H1 (cell line): ENCODE measurements around the gene CSNK1D. TPM values are rescaled to one million over a fixed set of nuclear protein-coding genes. Genes with fewer than 3 reads are reported as not detected.

ENCODE experiments used
- CTCF ChIA-PET: fragments of 300-600 bp; sonication (Branson Sonifier 250); formaldehyde crosslinking; loops from one replicate; lab custom pipeline; 2021; ENCODE audit not compliant: partially characterized antibody; lab: Charles Lee
- POLR2A ChIA-PET: fragments of 300-600 bp; sonication (Branson Sonifier 250); formaldehyde crosslinking; loops from one replicate; lab custom pipeline; 2021; ENCODE audit warnings: inconsistent platforms; ENCODE audit not compliant: partially characterized antibody; lab: Charles Lee
- DNase-seq, 2 experiments: peaks; one replicate each; pipeline versions ENCODE4 v3.0.0 to v3.0.0-alpha.2; 2010 to 2022; ENCODE audit warnings: low spot score in 2 of 2, low read depth in 1 of 2, mixed read lengths in 1 of 2
- FAIRE-seq: peaks from 2 replicates; lab custom pipeline; 2011; peaks lifted over from hg19 to GRCh38; lab: Jason Lieb, UNC
- H2AFZ ChIP-seq: 2 replicates; pipeline ENCODE4 v1.8.1; 2012; ENCODE audit warnings: low read length, inconsistent platforms
- H2AK5ac ChIP-seq: 2 replicates; pipeline ENCODE4 v1.6.1; 2013; ENCODE audit warnings: low read depth, low read length
- H2BK120ac ChIP-seq: replicated peaks from 2 replicates; pipeline ENCODE3; 2013; ENCODE audit warnings: low read depth, low read length, inconsistent platforms
- H2BK12ac ChIP-seq: 2 replicates; pipeline ENCODE4 v1.6.1; 2013; ENCODE audit warnings: low read depth, low read length
- H2BK15ac ChIP-seq: 2 replicates; pipeline ENCODE4 v1.6.1; 2013; ENCODE audit warnings: low read length
- H2BK20ac ChIP-seq: 2 replicates; pipeline ENCODE4 v1.6.1; 2013; ENCODE audit warnings: low read length
- H2BK5ac ChIP-seq: 2 replicates; pipeline ENCODE4 v1.6.1; 2013; ENCODE audit warnings: low read depth, low read length
- H3K14ac ChIP-seq: 2 replicates; pipeline ENCODE4 v1.6.1; 2013; ENCODE audit warnings: inconsistent platforms; ENCODE audit not compliant: insufficient read length
- H3K18ac ChIP-seq: 2 replicates; pipeline ENCODE4 v1.6.1; 2013; ENCODE audit warnings: low read length; ENCODE audit errors: extremely low read depth
- H3K23ac ChIP-seq: 2 replicates; pipeline ENCODE4 v1.6.1; 2013; ENCODE audit warnings: inconsistent platforms; ENCODE audit not compliant: insufficient read length
- H3K23me2 ChIP-seq: 2 replicates; pipeline ENCODE4 v1.6.1; 2013; ENCODE audit warnings: low read depth, low read length
- H3K27ac ChIP-seq: 2 replicates; pipeline ENCODE4 v1.6.1; 2011; ENCODE audit warnings: low read depth, low read length, inconsistent platforms
- H3K27me3 ChIP-seq, 4 experiments: replicated peaks in 1 of 4; 1 replicate in 1 of 4; 2 replicates in 3 of 4; pipeline versions ENCODE4 v1.6.1 to v1.8.1; 2011 to 2013; ENCODE audit warnings: low read length in 3 of 4, mild to moderate bottlenecking in 3 of 4, inconsistent platforms in 2 of 4, mixed read lengths in 2 of 4, moderate library complexity in 1 of 4; ENCODE audit not compliant: control insufficient read depth in 3 of 4, insufficient read depth in 3 of 4; ENCODE audit errors: extremely low read depth in 1 of 4
- H3K36me3 ChIP-seq, 4 experiments: 2 replicates each; pipeline versions ENCODE4 v1.6.1 to v1.8.1; 2011 to 2013; ENCODE audit warnings: mild to moderate bottlenecking in 4 of 4, low read length in 3 of 4, moderate library complexity in 2 of 4, control low read depth in 1 of 4, inconsistent platforms in 1 of 4; ENCODE audit not compliant: insufficient read depth in 4 of 4, control insufficient read depth in 2 of 4
- H3K4ac ChIP-seq: replicated peaks from 2 replicates; pipeline ENCODE3; 2013; ENCODE audit warnings: low read length, low read depth, mixed read lengths, inconsistent platforms; ENCODE audit not compliant: insufficient read length
- H3K4me1 ChIP-seq, 4 experiments: replicated peaks in 1 of 4; 1 replicate in 1 of 4; 2 replicates in 3 of 4; pipeline versions ENCODE4 v1.6.1 to v1.8.1; 2011 to 2013; ENCODE audit warnings: low read length in 3 of 4, inconsistent platforms in 2 of 4, mixed read lengths in 1 of 4; ENCODE audit not compliant: insufficient read depth in 4 of 4, control insufficient read depth in 3 of 4
- H3K4me2 ChIP-seq, 2 experiments: 2 replicates each; pipeline versions ENCODE4 v1.6.1 to v1.8.1; 2011 to 2013; ENCODE audit warnings: low read depth in 2 of 2, low read length in 2 of 2, control low read depth in 1 of 2, inconsistent platforms in 1 of 2, mild to moderate bottlenecking in 1 of 2; ENCODE audit not compliant: insufficient read depth in 1 of 2
- H3K4me3 ChIP-seq, 4 experiments: fragments of 200-600, 300-600 bp in 1 of 4; sonication (generic), shearing (Covaris generic), sonication (Bioruptor Twin) in 1 of 4; 2 replicates each; pipeline versions ENCODE4 v1.5.1 to v1.8.1; 2011 to 2016; ENCODE audit warnings: low read length in 4 of 4, low read depth in 3 of 4, control low read depth in 2 of 4, inconsistent platforms in 2 of 4, mild to moderate bottlenecking in 2 of 4, mixed read lengths in 1 of 4, moderate library complexity in 1 of 4; ENCODE audit not compliant: insufficient read depth in 2 of 4; ENCODE audit errors: extremely low read depth in 1 of 4
- H3K56ac ChIP-seq: replicated peaks from 2 replicates; pipeline ENCODE3; 2013; ENCODE audit warnings: low read depth, mild to moderate bottlenecking, mixed read lengths, low read length, inconsistent platforms; ENCODE audit not compliant: insufficient read length
- H3K79me1 ChIP-seq: 2 replicates; pipeline ENCODE4 v1.6.1; 2013; ENCODE audit warnings: low read depth, low read length, control low read depth
- H3K79me2 ChIP-seq, 2 experiments: 2 replicates each; pipeline versions ENCODE4 v1.6.1 to v1.8.1; 2012 to 2013; ENCODE audit warnings: low read length in 2 of 2, mild to moderate bottlenecking in 2 of 2, inconsistent platforms in 1 of 2; ENCODE audit not compliant: insufficient read depth in 2 of 2, control insufficient read depth in 1 of 2
- H3K9ac ChIP-seq, 4 experiments: replicated peaks in 1 of 4; 1 replicate in 1 of 4; 2 replicates in 3 of 4; pipeline versions ENCODE4 v1.6.1 to v1.8.1; 2011 to 2013; ENCODE audit warnings: low read depth in 3 of 4, low read length in 3 of 4, control low read depth in 2 of 4, mild to moderate bottlenecking in 2 of 4, moderate library complexity in 2 of 4, inconsistent platforms in 1 of 4; ENCODE audit errors: extremely low read depth in 1 of 4
- H3K9me3 ChIP-seq, 2 experiments: 2 replicates each; pipeline versions ENCODE4 v1.6.1 to v1.8.1; 2012 to 2013; ENCODE audit warnings: mild to moderate bottlenecking in 2 of 2, moderate library complexity in 2 of 2, control low read depth in 1 of 2, inconsistent platforms in 1 of 2, low read depth in 1 of 2, low read length in 1 of 2, mixed read lengths in 1 of 2; ENCODE audit not compliant: insufficient read depth in 2 of 2
- H4K20me1 ChIP-seq, 2 experiments: replicated peaks in 1 of 2; 2 replicates each; pipeline versions ENCODE3 to v1.8.1; 2011 to 2013; ENCODE audit warnings: inconsistent platforms in 2 of 2, low read length in 2 of 2, mild to moderate bottlenecking in 1 of 2; ENCODE audit not compliant: insufficient read depth in 2 of 2, control insufficient read depth in 1 of 2
- H4K5ac ChIP-seq: 2 replicates; pipeline ENCODE4 v1.6.1; 2013; ENCODE audit warnings: low read length, low read depth, mixed read lengths, inconsistent platforms; ENCODE audit not compliant: insufficient read length
- H4K8ac ChIP-seq: 2 replicates; pipeline ENCODE4 v1.8.0; 2013; ENCODE audit warnings: mild to moderate bottlenecking, moderate library complexity, low read length, inconsistent platforms; ENCODE audit not compliant: insufficient read depth; ENCODE audit errors: extremely low read depth
- H4K91ac ChIP-seq: replicated peaks from 2 replicates; pipeline ENCODE3; 2013; ENCODE audit warnings: low read length, mixed read lengths, inconsistent platforms; ENCODE audit not compliant: insufficient read length
- HDAC2 ChIP-seq, 2 experiments: fragments of 300-600 bp in 1 of 2; sonication (generic) in 1 of 2; IDR thresholded peaks; 2 replicates each; pipeline ENCODE4 v1.6.1; 2011 to 2012; ENCODE audit warnings: low read depth in 2 of 2, low read length in 2 of 2, mild to moderate bottlenecking in 2 of 2, moderate library complexity in 2 of 2, borderline replicate concordance in 1 of 2, inconsistent platforms in 1 of 2
- MAFK ChIP-seq: IDR thresholded peaks from 2 replicates; pipeline ENCODE4 v1.6.1; 2012; ENCODE audit warnings: low read depth, mild to moderate bottlenecking, improper control_type of control experiment, low read length
- POLR2A ChIP-seq, 2 experiments: IDR thresholded peaks; 1 replicate in 1 of 2; 2 replicates in 1 of 2; pipeline ENCODE4 v1.6.1; 2011; ENCODE audit warnings: low read depth in 2 of 2, low read length in 2 of 2, mild to moderate bottlenecking in 2 of 2; ENCODE audit errors: control extremely low read depth in 1 of 2
- SP4 ChIP-seq: IDR thresholded peaks from 2 replicates; pipeline ENCODE4 v1.6.1; 2012; ENCODE audit warnings: low read length, inconsistent platforms
- YY1 ChIP-seq: IDR thresholded peaks from 2 replicates; pipeline ENCODE4 v1.6.1; 2011; ENCODE audit warnings: low read depth, mild to moderate bottlenecking, low read length
- WGBS, 2 experiments: shearing (Covaris generic) in 1 of 2; methylation state at CpG; one replicate each; pipeline versions ENCODE4 v1.1.6 to v1.1.7; 2013 to 2015; ENCODE audit warnings: low lambda C conversion rate in 2 of 2, mixed read lengths in 2 of 2, inconsistent platforms in 1 of 2, low coverage in 1 of 2, missing lambda C conversion rate in 1 of 2; ENCODE audit not compliant: insufficient replicate concordance in 2 of 2, insufficient coverage in 1 of 2, insufficient read length in 1 of 2; ENCODE audit errors: extremely low coverage in 1 of 2, missing lambda C conversion rate in 1 of 2; 5-methylcytosine and 5-hydroxymethylcytosine counted together
- polyA plus RNA-seq, 7 experiments: library from polyadenylated mRNA; depleted of rRNA in 3 of 7; stranded (reverse) in 5 of 7; unstranded in 2 of 7; fragments of >200 nt in 5 of 7; fragments of 200-250 nt in 2 of 7; gene quantifications; 1 replicate in 5 of 7; 2 replicates in 1 of 7; 4 replicates in 1 of 7; pipeline versions ENCODE4 v1.2.1 to v1.2.3, GENCODE V29; 2011 to 2013; ENCODE audit warnings: missing spikeins in 2 of 7, mixed read lengths in 2 of 7
- total RNA-seq: library from RNA; stranded (reverse); fragmentation: NEBNext Ultra II Directional; extraction: Animal tissue kit (Norgen Biotek cat#: 25700); gene quantifications from 2 replicates; pipeline ENCODE4 v1.2.1, GENCODE V29; 2021
- TF ChIP-seq, protein P1 (sequence below), 3 experiments: IDR thresholded peaks; 1 replicate in 2 of 3; 2 replicates in 1 of 3; pipeline versions ENCODE4 v1.5.1 to v1.6.1; 2011; ENCODE audit warnings: low read length in 3 of 3, mild to moderate bottlenecking in 3 of 3, inconsistent platforms in 2 of 3, low read depth in 1 of 3, moderate library complexity in 1 of 3; ENCODE audit not compliant: insufficient read depth in 1 of 3; ENCODE audit errors: control extremely low read depth in 1 of 3
- TF ChIP-seq, protein P2 (sequence below): IDR thresholded peaks from 2 replicates; pipeline ENCODE4 v1.6.1; 2012; ENCODE audit warnings: inconsistent platforms

The CSNK1D gene
- total and polyA plus RNA-seq, 2 of the 8 experiments (the other 6 are each of a cell fraction or from before 2014, with no cell fraction given) = 73.5 to 103 TPM

DNA sequence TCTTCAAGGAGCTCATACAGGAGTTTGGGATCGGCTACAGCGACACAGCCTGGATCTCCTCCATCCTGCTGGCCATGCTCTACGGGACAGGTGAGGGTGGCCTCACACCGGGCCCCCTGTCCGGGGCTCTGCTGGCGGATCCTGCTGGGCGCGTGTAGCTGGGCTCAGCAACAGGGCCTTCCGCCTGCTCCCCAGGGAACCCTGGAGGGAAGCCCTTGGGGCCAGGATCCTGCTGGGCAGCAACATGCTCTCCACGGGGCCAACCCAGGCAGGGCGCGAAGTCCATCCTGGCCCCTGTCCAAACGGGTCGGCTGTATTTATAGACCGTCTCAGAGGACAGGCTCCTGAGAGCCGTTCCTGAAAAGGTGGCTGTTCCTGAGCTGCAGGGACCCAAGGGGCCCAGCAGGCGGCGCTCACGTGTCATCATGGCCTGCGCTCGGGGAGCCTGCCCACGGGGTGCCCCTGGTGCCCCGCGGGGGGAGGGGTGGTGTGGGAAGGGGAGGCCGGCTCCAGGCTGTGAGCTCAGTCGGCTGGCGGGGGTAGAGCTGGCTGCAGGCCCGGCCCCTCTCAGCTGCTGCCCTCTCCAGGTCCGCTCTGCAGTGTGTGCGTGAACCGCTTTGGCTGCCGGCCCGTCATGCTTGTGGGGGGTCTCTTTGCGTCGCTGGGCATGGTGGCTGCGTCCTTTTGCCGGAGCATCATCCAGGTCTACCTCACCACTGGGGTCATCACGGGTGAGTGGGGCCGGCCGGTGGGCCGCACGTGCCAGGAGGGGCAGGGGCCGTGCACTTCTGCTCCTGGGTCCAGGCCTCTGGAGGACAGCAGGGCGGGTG is 37.1 kb downstream of the CSNK1D start:
- Histone ChIP-seq H2BK5ac (peak overlapping the region; percentile 30; the same call in 1 of the 2 replicates), H2BK12ac (peak overlapping the region; percentile 39; the same call in 1 of the 2 replicates), H2AFZ (no peak overlapping the region), H3K79me2 (no peaks in the 10 kb centered on the region), H3K23ac (no peak overlapping the region), H2BK20ac (no peak overlapping the region), H3K9me3 (no peaks in the 10 kb centered on the region), H3K18ac (no peak overlapping the region; the same call in 1 of the 2 replicates), H2BK15ac (no peak overlapping the region), H3K4me2 (0 out of 4 replicates have a peak overlapping the region, but pooled peaks of 1 of the 2 experiments have one; percentile 8), H4K5ac (no peak overlapping the region), H3K4me1 (peaks cover 0 to 10% (median 5%) of the 10 kb centered on the region in 4 experiments; a peak in 5 of 7 replicates), H2BK120ac (no peak overlapping the region), H3K56ac (no peak overlapping the region), H3K27me3 (peaks cover 0 to 16% (median 10%) of the 10 kb centered on the region in 4 experiments; a peak in 4 of 7 replicates), H3K9ac (no peak overlapping the region), H3K27ac (no peak overlapping the region), H3K4ac (no peak overlapping the region), H4K91ac (peak overlapping the region; percentile 40), H3K36me3 (peaks cover 0 to 10% (median 0%) of the 10 kb centered on the region in 4 experiments; a peak in 2 of 8 replicates), H2AK5ac (no peak overlapping the region; the same call in 1 of the 2 replicates), H3K79me1 (no peaks in the 10 kb centered on the region; the same call in 1 of the 2 replicates), H4K20me1 (peaks cover 8 to 19% of the 10 kb centered on the region in 2 experiments), H3K14ac (no peak overlapping the region), H3K4me3 (no peak overlapping the region), H3K23me2 (peaks cover 2% of the 10 kb centered on the region; the same call in 1 of the 2 replicates), H4K8ac (0 out of 2 replicates have a peak overlapping the region, but pooled peaks have one; percentile 65)
- ChIA-PET POLR2A (interaction anchor here (0.6 to 3.1 kb wide), 12 partner anchors 10 to 256 kb away, joined by 3 to 10 read pairs (median 4); partner anchors contain the start of gene CD7), CTCF (interaction anchor here (0.6 to 2.9 kb wide), 28 partner anchors 8 to 1952 kb away, joined by 3 to 10 read pairs (median 4); partner anchors contain the start of gene CD7)
- FAIRE-seq (no peak), DNase-seq (peak in 1 of 2 experiments; percentile 91)
- WGBS, 2 experiments = 50% methylated on average over 17 of the region's 44 CpGs; no CpG with 5 or more reads in 1 of the 2 experiments
- TF ChIP-seq, protein P1, sequence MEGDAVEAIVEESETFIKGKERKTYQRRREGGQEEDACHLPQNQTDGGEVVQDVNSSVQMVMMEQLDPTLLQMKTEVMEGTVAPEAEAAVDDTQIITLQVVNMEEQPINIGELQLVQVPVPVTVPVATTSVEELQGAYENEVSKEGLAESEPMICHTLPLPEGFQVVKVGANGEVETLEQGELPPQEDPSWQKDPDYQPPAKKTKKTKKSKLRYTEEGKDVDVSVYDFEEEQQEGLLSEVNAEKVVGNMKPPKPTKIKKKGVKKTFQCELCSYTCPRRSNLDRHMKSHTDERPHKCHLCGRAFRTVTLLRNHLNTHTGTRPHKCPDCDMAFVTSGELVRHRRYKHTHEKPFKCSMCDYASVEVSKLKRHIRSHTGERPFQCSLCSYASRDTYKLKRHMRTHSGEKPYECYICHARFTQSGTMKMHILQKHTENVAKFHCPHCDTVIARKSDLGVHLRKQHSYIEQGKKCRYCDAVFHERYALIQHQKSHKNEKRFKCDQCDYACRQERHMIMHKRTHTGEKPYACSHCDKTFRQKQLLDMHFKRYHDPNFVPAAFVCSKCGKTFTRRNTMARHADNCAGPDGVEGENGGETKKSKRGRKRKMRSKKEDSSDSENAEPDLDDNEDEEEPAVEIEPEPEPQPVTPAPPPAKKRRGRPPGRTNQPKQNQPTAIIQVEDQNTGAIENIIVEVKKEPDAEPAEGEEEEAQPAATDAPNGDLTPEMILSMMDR (IDR thresholded peaks at IDR 0.05; ENCODE audit: control extremely low read depth in 1 of 3, insufficient read depth in 1 of 3, low read depth in 1 of 3, low read length in 3 of 3) = peak; percentile 76 to 85 (median 80)
- no peak for TF ChIP-seq MAFK
- no peak; the same call in 1 of the 2 replicates for TF ChIP-seq YY1
- no peak for TF ChIP-seq SP4
- 0 out of 4 replicates have a peak, but pooled peaks of 1 of the 2 experiments have one; percentile 59 for TF ChIP-seq HDAC2 (IDR thresholded peaks at IDR 0.05; ENCODE audit: borderline replicate concordance in 1 of 2, low read depth in 2 of 2, low read length in 2 of 2)
- TF ChIP-seq, protein P2, sequence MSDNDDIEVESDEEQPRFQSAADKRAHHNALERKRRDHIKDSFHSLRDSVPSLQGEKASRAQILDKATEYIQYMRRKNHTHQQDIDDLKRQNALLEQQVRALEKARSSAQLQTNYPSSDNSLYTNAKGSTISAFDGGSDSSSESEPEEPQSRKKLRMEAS = peak; percentile 44; the same call in 1 of the 2 replicates
- TF ChIP-seq POLR2A (IDR thresholded peaks at IDR 0.05; ENCODE audit: control extremely low read depth in 1 of 2, low read depth in 2 of 2, low read length in 2 of 2) = peak in 1 of 2 experiments; percentile 43; a peak in 1 of 3 replicates
